GM21381 (cell line): ENCODE results near the gene DCUN1D2.
"Not testable (repeated sequence)": the region's sequence is repeated elsewhere in the genome, so short reads cannot be mapped to it uniquely, and the experiment has no call there.

Experiments used
- ATAC-seq: cut with Tn5 transposase; IDR thresholded peaks from one replicate; pipeline ENCODE4 v1.9.1; 2021; ENCODE audit warnings: mild to moderate bottlenecking, moderate library complexity; ENCODE audit not compliant: unreplicated experiment

The DCUN1D2 gene

DNA sequence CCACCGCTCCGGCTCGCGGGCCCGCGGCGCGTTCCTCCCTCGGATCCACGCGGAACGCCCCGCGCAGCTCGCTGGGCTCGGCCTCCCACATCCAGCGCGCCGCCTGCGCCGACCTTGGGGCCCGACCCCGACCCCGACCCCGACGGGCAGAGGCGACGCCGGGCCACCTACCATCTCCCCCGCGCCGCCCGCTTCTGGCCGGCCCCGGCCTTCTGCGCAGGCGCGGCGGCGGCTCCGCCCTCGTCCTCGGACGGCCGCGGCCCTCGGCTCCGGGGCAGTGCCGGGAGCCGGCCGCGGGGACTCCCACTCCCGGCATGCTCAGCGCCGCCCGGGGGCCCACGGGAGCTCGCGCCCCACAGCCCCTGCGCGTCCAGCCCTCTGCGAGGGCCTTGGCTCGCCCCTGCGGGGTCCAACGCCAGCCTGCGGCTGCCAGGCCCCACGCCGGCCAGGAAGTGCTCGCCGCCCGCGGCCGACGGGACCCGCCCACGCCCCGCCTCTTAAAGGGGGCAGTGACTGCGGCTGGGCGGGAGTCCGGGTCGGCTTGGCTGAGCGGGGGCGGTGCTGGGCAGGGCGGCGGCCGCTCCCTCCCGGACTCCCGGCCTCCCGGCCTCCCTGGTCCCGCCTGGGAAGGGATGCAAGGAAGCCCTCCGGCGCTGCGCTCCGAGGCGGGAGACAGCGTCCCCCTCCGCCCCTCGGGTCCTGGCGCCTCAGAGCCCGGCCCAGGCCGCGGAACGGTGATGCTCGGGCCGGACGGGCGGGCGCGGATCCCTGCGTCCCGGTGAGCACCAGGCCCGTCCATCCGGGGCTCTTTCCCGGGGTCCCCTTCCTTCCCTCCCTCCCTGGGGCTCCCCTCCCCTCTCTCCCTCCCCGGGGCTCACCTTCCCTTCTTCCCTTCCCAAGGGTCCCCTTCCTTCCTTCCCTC, at the start of gene DCUN1D2:
Gene DCUN1D2 (minus strand): TSS at position 216 of the 922 bp plus-strand sequence. CDS start 42 bp downstream, at position 174.
- ATAC-seq, result peak; percentile 71

DNA sequence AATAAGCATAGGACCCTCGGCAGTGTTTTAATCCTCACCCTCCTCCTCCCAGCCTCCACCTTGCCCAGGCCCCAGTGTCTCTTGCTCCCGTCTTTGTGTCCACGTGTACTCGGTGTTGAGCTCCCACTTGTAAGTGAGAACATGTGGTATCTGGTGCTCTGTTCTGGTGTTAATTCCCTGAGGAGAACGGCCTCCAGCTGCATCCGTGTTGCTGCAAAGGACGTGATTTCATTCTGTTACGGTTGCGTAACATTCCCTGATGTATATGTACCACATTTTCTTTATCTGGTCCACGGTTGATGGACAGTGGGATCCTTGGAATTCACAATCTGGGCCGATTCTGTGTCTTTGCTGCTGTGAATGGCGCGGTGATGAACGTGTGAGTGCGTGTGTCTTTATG, 49.3 kb upstream of the DCUN1D2 start:
- ATAC-seq, result no peak

DNA sequence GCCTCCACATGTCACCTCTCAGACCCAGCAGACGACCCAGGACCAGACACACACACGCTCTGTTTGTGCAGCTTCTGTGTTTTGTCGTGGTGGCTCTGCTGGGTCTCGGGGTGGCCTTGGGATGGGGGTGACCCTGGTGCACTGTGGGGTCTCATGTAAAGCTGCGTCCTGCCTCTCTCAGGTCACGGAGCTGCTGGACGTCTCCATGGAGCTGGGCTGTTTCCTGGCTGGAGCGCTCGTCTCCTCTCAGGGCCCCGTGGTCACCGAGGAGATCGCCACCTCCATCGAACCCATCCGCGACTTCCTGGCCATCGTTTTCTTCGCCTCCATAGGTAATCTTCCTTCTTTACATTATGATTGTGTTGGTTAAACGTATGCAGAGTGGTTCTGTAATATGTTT, 48.7 kb upstream of the DCUN1D2 start:
- ATAC-seq, result no peak

- ATAC-seq, result no peak
These were observed 48.2 kb upstream of the DCUN1D2 start for GRCh38 chr13:113538689-113539058.

- no peak for ATAC-seq
These were observed 47.6 kb upstream of the DCUN1D2 start for GRCh38 chr13:113537909-113538688.

DNA sequence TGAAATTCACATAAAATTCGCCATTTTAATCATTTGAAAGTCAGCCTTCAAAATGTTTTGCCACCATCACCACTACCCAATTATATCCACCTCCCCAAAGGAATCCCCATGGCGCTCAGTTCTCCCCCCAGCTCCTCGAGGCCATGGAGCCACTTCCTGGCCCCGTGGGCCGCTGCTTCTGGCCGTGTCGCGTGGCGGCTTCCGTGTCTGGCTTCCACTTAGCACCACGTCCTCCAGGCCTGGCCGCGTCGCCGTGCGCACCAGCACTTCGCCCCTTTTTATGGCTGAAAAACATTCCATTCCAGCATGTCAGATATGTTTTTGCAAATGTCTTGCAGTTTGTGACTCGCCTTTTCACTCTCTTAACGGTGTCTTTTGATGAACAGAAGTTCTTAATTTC, 46.7 kb upstream of the DCUN1D2 start:
- no peak for ATAC-seq

- ATAC-seq, result no peak
These were observed 46.1 kb upstream of the DCUN1D2 start for GRCh38 chr13:113536461-113537110.

- ATAC-seq, result no peak
These were observed 44.9 kb upstream of the DCUN1D2 start for GRCh38 chr13:113535381-113535781.

DNA sequence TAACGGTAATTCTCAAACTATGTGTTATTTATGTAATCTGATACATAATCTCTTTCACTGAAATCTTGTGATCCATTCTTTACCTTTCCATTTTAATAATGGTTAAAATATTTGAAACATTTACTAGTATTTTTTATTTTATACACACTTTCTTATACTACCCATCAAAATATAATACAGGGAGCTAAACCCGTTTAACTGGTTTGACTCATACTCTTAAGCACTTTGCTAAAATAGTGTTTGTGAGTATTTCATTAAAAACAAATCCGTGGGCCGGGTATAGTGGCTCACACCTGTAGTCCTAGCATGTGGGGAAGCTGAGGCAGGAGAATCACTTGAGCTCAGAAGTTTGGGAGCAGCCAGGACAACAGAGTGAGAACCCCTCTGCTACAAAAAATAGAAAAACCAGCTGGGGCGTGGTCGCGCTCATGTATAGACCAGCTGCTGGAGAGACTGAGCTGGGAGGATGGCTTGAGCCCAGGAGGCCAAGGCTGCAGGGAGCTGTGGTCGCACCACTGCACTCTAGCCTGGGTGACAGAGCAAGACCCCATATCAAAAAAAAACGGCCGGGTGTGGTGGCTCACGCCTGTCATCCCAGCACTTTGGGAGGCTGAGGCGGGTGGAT, 43.8 kb upstream of the DCUN1D2 start:
- no peak for ATAC-seq

GRCh38 chr13:113533161-113533840, 42.8 kb upstream of the DCUN1D2 start:
- ATAC-seq, result no peak

DNA sequence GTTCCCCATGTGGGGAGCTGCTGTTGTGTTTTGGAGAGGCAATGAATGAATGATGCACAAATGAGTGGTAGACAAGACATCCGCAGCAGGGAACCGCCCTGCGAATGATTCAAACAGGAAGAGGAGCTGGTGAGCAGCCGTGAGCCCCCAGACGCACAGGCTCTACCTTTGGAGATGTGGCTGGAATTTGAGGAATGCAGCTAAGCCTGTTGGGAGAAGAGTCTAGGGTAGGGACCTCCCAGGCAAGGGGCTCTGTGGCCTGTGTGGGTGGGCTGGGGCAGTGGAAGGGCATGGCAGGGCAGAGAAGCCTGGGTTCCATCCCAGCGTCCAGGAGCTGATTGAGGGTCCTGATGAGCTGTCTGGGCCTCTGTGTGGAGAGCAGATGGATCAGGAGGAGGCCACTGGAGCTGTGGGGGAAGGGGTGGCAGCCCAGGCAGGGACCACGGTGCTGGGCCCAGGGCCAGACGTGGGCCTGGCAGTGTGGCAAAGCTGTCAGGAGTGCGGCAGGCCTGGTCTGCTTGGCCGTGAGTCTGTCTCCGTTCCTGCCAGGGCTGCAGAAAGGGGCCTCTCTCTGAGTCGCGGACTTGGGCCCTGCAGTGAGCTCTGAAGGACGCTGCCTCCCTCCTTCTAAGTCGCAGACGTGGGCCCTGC, 41.8 kb upstream of the DCUN1D2 start:
- ATAC-seq, result no peak

- no peak for ATAC-seq
These were observed 40.7 kb upstream of the DCUN1D2 start for GRCh38 chr13:113531041-113531873.

DNA sequence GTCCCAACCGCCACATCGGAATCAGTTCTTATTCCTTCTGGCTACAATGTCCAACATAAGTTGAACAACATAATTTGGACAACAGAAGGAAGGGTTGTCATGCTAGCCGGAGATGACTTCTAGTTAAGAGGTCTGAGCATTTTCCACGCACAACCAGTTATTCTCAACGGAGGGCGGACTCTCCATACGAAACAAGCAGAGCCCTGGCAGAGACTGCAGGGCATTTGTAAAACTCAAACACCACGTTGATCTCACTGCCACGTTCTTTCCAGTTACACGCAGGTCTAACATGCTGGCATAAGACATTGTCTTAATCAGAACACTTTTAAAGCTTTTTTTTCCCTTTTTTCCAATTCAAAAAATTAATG, 38.3 kb upstream of the DCUN1D2 start:
- no peak for ATAC-seq

DNA sequence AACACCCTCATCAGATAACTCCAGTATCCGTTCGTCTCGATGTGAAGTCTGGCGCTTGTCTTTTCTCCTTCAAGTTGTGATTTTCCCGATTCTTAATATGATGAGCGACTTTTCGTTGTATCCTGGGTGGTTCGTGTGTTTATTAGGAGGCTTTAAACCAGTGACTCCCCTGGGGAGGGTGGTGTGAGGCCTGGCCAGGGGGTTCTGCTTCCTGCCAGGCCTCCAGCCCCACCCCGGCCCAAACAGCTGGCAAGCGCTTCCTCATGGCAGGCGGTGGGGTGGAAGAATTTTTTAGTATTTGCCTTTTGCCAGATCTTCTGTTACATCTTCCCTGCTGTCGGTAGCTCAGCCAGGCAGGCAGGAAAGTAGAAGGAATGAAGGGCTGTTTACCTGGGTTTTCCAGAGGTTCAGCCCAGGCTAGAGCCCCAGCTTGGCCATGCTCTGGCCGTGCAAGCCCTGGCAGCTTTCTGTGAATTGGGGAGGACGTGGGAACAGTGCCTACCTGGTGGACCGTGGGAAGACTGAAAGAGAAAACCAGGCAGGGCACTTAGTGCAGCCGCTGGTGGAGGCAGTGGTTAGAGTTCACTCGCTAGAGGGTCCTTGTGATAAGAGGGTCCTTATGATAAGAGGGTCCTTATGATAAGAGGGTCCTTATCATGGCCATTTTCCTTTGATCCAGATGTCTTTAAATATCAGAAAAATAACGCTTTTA, 37.7 kb upstream of the DCUN1D2 start:
- ATAC-seq, result no peak

- ATAC-seq, result no peak
These were observed 36.9 kb upstream of the DCUN1D2 start for GRCh38 chr13:113527272-113527958.

DNA sequence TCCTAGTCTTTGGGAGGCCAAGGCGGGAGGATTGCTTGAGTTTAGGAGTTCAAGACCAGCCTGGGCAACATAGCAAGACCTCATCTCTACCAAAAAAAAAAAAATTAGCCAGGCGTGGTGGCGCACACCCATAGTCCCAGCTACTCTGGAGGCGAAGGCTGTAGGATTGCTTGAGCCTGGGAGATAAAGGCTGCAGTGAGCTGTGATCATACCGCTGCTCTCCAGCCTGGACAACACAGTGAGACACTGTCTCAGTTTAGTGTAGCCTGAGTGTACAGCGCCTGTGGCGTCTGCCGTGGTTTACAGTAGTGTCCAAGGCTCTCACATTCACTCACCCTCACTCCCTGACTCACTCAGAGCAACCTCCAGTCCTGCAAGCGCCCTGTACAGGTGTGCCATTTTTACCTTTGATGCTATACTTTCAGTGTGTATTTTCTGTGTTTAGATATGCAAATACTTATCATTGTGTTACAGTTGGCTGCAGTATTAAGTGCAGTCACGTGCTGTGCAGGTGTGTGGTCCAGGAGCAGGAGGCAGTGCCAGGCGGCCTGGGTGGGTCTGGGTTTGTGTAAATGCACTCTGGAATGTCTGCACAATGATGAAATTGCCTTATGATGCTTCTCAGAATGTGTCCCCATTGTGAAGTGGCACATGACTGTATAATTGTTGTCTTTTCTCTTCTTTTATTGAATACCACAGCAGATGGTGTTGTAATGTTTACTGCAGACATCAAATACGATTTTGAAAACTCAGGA, 36.1 kb upstream of the DCUN1D2 start:
- ATAC-seq, result no peak

GRCh38 chr13:113522438-113522837, 31.9 kb upstream of the DCUN1D2 start:
- ATAC-seq, result not testable (repeated sequence)
